Activated CD4-positive, alpha-beta T cell treated with anti-CD3 and anti-CD28 coated beads for 24 hours (primary cell): ENCODE data around the gene PTPN4.

Experiments
- DNase-seq, 2 donors: peaks; one replicate each; pipeline ENCODE4 v3.0.0-alpha.2; 2020; ENCODE audit warnings: low read depth in 2 of 2

The PTPN4 gene

DNA sequence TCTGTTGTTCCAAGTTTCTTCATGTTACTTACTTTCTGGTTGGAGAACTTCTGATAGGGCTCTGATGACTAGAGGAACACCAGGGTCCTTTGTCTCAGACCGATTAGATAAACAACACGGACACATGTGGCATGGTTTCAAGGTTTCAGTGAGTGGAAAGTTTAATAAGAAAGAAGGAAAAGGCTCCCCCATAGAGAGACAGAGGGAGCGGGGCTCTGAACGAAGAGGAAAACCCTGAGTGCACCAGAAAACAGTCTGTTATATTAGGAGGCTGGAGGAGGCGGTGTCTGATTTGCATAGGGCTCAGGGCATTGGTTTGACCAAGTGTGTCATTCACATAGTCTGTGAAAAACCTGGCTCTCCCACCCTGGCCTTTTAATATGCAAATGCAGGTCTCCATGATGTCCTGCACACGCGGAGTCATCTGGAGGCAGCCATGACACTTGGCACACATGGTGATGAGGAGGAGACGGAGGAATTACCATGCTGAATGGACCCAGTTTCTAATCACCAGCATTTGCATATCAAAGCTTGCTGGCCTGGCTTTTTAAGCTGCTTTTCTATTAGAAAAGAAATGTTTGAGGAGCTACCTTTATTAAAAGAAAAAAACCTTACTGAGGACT, 94.2 kb downstream of the PTPN4 start:
- no peak for DNase-seq

DNA sequence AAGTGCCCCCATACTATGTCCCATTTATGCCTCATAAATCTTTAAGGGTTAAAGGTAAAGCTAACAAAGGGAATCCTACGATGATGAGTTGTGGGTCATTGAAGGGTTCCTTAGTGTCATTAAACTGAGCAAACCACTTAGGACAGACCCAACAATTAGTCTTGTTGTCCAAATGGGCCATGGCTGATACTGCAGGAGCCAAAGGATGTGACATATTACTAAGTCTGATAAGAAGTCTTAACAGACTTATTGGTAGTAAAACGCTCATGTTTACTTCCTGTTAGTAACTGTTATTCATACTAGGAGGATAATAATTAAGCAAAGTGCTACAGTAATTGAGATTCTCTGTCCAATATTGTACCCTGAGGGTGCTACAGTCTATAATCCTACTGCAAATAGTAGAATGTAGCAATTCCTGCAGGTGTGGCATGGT, 96.8 kb downstream of the PTPN4 start:
- no peak for DNase-seq

DNA sequence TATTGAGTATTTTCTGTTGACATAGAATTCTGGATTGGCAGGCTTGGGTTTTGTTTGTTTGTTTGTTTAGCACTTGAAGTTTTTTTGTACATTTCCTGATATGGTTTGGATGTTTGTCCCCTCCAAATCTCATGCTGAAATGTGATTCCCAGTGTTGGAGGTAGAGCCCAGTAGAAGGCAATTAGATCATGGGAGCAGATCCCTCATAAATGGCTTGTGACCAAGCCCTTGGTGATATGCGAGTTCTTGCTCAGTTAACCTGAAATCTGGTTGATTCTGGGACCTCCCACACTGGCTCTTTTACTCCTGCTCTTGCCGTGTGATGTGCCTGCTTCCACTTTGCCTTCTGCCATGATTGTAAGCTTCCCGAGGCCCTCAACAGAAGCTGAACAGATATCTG, 98.0 kb downstream of the PTPN4 start:
- DNase-seq: no peak

DNA sequence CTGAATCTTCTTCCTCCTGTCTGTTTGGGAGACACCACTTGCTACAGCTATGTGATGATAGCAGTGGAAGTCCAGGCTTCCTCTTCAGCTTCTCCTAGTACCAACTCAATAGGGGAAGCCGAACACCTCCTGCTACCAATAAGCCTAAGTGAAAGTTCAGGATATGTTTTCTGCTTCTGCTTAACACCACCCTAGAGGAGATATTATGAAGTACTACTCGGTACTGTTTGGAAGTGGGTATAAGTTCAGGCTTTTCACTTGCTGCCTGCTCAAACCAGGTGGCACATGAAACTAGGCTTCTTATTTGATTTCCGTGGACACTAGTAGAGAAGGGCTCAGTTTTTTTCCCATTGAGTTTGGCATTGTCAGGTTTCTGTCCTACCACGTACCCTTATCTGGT, 99.8 kb downstream of the PTPN4 start:
- no peak for DNase-seq

DNA sequence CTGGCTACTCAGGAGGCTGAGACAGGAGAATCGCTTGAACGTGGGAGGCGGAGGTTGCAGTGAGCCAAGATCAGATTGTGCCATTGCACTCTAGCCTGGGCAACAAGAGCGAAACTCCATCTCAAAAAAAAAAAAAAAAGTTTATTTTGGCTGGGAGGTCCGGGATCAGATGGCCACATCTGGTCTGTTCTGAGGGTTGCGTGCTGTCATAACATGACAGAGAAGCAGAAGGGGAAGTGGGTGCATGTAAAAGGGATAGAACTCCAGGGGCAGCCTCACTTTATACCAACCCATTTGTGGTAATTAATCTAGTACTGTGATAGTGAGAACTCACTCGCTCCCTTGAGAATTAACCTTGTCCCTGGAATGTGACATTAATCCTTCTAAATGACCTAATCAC, 101.2 kb downstream of the PTPN4 start:
- DNase-seq: no peak

DNA sequence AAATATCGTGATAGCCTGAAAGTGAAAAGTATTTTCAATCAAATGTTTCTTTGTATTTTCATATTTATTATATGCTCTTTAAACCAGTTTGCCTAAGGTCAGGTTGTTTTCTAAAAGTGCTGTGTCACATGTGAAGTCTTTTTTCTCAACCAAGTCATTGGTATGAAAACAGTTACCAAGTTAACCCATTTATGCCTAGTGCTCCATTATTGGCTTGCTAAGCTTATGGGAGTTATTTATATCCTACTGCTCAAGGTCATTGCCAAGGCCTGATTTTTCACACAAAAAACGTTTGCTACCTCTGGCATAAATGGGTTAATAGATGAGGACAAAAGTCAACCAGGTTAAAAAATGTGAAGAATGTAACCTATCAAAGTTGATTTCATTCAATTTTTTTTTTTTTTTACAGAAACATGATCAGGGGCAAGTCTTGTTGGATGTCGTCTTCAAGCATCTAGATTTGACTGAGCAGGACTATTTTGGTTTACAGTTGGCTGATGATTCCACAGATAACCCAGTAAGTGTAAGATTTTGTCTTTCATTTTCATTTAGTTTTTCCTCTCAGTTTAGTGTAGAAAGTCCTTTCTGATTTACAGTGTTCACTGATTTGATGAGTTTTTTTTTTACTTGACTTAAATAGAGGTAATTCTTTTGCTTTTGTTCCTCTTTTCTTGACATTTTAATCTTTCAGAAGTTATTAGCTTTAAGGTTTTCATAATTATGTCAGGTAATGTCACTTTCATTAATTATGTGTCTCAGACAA, 102.6 kb downstream of the PTPN4 start:
- no peak for DNase-seq

DNA sequence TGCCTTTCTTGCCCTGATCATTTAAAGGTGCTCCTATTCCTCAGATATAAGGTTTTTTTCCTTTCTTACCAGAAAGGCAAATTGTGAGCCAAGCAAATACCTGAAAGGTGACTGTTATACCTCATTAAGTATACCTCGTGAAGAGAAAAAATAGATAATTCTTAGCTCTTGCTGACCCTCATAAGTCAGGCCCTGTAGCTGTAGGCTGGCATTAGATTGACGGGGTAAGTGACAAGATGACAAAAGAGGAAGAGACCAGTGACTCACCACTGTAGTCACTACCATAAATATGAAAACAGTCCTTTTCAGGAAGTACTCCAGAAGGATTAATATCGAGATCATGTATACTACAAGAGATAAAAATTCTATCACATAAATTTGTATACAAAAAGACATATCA, 104.6 kb downstream of the PTPN4 start:
- DNase-seq: no peak

DNA sequence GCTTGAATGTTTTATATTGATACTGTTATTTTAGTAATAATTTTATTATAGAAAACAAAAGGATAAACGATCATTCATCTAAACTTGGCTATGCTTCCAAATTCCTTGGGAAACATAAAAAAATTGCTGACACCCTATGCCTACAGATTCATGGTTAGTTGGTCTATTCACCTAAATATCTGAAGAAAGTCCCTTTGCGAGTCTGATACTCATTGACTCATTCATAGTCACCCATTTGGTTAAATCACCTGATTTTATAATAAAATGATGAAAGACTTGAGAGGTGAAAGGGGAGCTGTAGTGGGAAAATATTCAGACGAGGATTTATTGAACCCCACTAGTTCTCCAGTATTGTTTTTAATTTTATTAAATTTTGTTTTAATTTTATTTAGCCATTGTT, 112.0 kb downstream of the PTPN4 start:
- DNase-seq: no peak

DNA sequence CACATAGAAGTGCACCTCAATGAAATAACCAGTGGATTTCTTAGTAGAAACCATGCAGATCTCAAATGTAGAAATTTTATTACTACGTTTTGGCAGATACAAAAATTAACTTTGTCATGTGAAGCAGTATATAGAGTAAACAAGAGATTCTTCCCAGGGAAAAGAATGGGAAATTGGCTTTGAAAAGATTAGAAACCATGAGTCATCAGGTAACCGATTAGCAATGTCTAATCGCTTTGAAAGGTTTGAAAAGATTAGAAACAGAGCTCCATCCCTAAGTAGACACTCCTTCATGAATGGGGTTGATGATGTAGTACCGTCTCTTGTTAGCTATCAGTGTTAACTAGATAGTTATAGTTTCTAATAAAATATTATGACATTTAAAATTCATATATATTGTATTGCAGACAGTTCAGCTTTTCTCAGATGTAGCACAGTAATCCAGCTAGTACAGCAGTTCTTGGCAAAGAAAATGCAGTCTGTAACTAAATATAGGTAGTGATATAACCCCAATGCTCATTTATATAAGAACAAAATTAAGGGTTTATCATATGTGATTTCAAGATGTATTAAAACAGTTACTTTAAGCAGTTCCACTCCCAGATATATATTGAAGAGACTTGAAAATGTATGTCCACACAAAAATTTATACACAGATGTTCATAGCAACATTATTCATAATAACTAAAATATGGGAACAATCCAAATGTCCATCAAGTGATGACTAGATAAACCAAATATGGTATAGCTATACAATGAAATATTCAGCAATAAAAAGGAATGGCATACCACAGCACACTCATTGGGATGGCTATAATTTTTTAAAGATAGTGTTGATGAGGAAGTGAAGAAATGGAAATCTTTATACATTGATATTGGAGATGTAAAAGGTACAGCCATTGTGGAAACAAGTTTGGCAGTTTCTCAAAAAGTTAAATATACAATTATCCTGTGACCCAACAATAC, 113.9 kb downstream of the PTPN4 start:
- no peak for DNase-seq

DNA sequence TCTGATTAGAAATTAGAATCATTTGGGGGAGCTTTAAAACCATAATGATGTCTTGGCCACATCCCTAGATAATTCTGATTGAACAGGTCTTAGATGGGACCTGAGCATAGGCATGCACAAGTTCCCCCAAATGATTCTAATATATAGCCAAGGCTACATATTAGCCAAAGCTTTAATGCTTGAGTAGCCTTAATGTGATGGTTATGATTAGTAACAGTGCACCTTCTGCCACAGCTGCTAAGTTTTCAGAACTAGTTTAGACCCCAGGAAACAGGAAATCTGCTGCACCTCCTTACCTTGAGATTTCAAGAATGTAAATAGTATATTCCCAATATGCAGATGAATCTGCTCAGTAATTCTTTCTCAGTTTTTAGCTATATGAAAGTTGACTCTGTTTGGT, 119.8 kb downstream of the PTPN4 start:
- no peak for DNase-seq

DNA sequence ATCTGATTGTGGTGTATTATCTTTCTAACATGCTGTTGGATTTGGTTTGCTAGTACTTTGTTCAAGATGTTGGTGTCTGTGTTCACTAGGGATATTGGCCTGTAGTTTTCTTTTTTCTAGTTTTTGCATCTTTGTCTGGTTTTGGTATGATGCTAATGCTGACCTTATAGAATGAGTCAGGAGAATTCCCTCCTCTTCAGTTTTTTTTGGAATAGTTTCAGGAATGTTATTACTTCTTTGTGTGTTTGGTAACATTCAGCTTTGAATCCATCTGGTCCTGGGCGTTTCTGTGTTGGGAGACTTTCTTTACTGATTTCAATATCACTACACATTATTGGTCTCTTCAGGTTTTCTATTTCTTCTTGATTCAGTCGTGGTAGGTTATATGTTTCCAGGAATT, 129.0 kb downstream of the PTPN4 start:
- no peak for DNase-seq

DNA sequence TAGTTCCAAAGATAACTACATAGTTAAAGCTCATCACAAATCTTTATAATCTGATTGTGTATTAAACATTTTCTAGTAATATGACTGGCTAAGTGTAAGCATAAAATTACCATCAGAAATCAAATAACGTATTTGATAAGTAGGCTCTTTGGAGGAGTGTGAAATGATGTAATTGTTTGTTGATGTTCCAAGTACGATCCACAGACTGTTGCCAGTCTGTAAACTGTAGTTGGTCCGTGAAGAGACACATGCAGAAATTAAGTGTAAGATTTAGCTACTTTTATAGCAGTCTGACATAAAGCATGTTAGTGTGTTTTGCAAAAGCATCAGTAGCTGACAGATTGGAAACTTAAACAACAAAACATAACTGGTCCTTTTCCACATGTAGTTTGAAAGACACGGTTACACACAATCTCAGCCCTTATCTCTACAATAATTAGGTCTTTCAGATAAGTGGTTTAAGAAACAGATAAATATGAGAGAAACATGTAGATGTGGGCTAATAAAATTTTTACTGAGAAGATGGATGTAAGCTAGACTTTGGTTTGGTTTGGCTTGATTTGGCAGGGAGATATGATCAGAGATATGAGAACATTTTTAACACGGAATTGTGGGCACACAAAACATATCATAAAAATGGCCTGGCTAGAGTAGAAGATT, 138.1 kb downstream of the PTPN4 start:
- DNase-seq: no peak

DNA sequence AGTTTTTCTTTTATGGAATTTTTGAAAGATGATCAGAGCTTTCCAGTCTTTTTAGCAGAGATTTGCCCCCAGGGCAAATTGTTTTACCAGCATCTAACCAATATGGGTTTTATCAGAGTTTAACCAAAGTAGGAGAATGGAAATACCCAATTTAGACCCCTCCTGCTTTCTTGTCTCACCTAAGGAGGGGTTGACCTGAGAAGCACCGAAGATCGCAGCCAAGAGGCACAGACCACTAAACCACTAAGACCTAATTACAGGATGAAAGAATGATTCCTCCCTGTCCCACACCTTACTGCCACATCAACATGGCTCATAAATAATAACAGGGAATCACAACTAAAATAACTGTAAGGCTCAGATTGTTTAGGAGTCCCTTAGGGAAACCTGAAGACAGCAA, 141.3 kb downstream of the PTPN4 start:
- DNase-seq: no peak

DNA sequence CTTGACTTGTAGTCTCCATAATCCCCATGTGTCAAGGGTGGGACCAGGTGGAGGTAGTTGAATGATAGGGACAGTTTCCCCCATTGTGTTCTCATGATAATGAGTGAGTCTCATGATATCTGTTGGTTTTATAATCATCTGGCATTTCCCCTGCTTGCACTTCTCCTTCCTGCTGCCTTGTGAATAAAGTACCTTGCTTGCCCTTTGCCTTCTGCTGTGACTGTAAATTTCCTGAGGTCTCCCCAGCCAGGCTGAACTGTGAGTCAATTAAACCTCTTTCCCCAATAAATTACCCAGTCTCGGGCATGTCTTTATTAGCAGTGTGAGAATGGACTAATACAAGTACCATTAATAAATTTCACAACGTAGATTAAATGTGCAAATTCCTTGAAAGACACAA, 150.8 kb downstream of the PTPN4 start:
- no peak for DNase-seq

DNA sequence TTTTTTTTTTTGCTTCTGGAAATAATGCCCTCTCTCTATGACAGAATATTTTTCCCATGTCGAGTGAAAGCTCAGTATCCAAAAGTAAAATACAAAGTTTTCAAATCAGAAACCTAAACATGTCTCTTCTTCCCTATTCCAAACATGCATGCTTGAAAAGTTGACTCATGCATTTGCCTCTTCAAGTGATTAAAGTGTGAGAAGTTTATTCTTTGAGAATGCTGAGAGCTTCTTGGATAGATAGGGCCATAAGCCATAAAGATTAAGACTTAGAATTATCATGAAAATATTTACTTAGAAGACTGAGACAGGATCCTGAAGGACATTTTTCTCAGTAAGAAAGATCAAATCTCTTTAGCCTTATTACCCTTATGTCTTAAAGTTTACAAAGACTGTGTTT, 154.5 kb downstream of the PTPN4 start:
- DNase-seq: no peak

DNA sequence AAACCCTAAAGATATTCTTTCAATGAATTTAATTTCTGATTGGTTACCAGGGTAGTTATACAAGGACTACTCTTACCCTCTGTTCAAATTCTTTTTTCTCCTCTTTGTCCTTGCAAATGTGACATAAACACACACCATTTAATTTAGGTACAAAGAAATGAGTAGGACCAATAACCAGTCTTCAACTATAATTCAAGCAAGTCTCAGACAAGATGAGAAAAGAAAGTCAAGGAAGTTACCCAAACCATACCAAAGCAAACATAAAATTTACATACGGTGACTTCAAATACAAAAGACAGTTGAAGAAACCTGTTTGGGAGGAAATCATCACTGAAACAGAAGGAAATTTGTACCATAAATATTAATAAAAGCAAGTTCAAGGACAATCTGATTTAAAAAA, 162.1 kb downstream of the PTPN4 start:
- DNase-seq: no peak

DNA sequence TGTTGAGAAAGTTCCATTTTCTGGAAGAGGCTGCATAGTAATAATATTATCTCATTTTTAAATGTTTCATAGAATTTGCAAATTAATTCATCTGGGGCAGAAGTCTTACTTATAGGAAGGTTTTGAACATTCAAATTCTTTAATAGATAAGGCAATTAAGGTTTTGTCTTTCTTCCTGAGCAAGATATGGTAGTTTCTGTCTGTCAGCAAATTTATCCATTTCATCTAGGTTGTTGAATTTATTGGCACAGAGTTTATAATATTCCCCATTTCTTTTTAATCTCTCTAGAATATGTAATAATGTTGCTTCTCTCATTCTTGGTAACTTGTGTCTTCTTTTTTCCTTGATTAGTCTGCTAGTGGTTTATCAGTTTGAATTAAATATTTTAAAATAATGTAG, 163.0 kb downstream of the PTPN4 start:
- DNase-seq: no peak

DNA sequence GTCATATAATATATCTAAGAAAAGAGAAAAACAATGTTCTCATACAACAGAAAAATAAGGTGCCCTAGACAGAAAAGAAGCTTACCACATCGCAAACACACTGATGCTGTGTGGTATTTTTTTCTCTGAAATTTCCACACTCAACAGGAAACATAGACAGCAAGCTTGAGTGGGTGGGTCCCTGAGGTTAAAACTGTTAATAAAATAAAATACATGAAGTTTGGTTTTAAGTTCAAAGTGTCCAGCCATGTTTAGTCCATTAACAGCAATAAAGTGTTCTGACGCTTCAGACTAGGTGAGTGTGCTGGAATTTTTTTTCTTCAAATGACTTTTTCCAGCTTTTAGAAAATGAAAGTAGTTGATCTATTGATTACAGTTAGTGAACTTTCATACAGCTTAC, 169.8 kb downstream of the PTPN4 start:
- DNase-seq: no peak

DNA sequence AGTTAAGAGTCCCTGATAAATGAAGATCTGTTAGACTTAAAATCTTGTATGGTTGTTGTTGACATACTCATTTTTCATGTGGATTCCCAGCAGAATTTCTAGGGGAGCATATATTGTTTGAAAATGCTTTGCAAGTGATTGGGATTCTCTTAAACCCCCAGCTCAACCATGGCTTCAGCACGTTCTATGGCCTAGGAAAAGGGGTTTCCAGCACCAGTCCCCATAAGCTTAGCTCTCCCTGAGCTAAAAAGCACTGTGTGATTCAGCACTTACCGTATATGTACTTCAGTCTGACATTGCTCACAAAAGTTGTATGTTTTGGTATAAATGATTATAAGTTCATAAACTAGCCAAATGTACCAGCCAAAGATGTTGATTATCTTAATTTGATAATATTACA, 173.1 kb downstream of the PTPN4 start:
- no peak for DNase-seq

DNA sequence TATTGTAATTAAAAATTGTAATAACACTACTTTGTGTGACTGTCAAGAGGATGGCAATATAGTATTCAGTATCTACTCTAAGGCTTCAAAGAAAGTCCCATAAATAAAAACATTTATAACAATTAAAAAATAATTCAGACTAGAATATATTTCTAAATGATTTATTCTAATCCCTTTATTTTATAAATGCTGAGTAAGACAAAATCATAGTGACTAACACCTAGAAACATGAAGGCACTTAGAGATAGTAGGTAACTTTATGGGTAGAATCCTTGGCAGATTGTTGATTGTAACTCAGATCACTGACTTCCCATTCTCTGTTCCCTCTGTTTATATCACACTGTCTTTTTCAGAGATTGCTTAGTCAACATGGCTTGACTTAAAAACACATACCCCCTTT, 174.6 kb downstream of the PTPN4 start:
- DNase-seq: no peak

DNA sequence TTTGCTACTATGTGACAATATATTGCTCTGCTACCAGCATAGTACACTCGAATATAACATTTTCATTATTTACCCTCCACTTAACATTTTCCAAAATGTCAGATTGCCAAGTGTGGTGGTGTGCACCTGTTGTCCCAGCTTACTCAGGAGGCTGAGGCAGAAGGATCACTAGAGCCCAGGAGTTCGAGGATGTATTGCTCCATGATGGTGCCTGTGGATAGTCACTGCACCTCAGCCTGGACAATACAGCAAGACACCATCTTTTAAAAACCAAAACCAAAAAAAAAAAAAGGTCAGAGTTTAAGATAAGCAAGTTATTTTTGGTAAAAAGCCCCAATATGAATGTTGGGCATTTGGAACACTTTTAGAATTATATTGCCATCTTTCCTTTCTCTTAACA, 178.0 kb downstream of the PTPN4 start:
- no peak for DNase-seq

DNA sequence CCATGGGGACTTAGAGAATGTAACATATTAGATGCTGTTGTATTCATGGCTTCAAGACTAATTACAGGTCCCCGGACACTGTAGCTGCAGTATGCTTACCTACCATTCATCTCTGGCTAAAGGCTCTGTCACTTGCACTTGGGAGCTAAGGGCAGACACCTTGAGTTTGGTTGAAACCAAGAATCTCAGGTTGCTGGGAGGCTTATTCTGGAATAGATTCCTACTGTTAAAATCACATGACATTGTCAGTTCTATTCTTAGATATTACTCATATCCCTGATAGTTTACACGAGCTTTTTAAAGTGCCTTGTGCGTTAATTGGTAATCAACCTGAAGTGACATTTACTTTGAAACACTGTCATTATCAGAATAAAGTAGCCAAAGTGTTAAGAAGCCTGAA, 180.2 kb downstream of the PTPN4 start:
- no peak for DNase-seq
